WI38 (cell line): Measurements from ENCODE around the gene TNFSF10.

Experiments used
- H3K4me3 ChIP-seq: 2 replicates; pipeline ENCODE4 v1.5.1; 2011; ENCODE audit warnings: low read depth, mild to moderate bottlenecking, control low read depth, low read length
- TF ChIP-seq, protein P1 (sequence below): IDR thresholded peaks from 2 replicates; pipeline ENCODE4 v1.5.1; 2012; ENCODE audit warnings: low read depth, mild to moderate bottlenecking, control low read depth, low read length

Gene TNFSF10

DNA sequence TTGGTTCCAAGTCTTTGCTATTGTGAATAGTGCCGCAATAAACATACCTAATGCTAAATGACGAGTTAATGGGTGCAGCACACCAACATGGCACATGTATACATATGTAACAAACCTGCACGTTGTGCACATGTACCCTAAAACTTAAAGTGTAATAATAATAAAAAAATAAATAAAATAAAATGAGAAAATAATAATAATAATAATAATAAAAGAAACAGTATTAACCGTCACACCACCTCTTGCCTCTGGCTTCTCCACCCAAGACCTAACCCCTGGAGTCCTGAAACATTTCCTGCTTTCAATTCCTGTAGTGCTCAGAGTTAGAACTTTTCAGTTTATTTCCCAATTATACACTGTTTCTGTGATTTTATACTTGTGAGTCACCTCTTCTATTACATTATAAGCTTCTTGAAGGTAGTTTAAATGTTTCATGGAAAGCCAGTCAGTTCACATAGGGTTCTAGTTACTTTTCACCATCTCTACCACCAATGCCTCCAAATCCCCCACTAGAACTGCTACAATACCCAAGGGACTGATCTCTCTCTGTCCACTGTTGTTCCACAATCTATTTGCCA, 56.6 kb downstream of the TNFSF10 start:
- no peak overlapping the region for H3K4me3 ChIP-seq
- TF ChIP-seq, protein P1, sequence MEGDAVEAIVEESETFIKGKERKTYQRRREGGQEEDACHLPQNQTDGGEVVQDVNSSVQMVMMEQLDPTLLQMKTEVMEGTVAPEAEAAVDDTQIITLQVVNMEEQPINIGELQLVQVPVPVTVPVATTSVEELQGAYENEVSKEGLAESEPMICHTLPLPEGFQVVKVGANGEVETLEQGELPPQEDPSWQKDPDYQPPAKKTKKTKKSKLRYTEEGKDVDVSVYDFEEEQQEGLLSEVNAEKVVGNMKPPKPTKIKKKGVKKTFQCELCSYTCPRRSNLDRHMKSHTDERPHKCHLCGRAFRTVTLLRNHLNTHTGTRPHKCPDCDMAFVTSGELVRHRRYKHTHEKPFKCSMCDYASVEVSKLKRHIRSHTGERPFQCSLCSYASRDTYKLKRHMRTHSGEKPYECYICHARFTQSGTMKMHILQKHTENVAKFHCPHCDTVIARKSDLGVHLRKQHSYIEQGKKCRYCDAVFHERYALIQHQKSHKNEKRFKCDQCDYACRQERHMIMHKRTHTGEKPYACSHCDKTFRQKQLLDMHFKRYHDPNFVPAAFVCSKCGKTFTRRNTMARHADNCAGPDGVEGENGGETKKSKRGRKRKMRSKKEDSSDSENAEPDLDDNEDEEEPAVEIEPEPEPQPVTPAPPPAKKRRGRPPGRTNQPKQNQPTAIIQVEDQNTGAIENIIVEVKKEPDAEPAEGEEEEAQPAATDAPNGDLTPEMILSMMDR, result no peak

DNA sequence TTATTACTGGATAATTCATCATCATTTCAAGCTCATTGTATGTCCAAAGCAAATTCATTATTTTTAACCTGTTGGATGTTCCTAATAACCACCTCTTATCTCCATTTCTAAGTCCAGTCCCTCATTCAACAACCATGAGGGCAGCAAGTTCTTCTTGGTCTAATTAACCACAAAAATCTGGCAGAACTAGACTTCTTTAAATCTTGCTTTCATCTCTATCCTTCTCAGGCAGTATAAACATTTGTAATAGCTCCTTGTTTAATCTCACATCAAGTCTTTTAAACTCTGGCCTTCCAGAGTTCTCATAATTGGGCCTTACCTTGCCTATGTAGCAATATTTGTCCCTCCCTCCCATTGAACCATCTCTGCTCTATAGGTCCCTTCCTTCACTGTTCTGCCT, 57.9 kb downstream of the TNFSF10 start:
- TF ChIP-seq, protein P1, result no peak
- H3K4me3 ChIP-seq, result no peak overlapping the region

DNA sequence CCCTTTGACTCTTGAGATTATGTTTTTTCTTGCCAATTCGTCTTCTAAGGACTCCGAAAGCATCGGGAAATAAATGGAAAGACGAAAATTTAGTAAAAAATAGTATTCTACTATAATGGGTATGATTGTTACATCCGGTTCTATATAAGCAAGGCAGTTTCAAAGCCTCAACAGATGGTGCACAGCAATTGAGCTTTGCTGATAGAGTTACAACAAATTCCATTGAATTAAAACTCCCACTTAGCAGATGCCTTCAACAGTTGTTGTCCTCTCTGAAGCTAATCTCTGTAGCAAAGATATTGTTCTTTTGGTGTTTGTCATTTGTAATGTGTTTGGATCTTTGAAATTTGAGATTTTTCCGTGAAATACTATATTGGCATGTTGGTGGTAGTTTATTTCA, 58.9 kb downstream of the TNFSF10 start:
- TF ChIP-seq, protein P1, result no peak
- H3K4me3 ChIP-seq, result no peak overlapping the region

DNA sequence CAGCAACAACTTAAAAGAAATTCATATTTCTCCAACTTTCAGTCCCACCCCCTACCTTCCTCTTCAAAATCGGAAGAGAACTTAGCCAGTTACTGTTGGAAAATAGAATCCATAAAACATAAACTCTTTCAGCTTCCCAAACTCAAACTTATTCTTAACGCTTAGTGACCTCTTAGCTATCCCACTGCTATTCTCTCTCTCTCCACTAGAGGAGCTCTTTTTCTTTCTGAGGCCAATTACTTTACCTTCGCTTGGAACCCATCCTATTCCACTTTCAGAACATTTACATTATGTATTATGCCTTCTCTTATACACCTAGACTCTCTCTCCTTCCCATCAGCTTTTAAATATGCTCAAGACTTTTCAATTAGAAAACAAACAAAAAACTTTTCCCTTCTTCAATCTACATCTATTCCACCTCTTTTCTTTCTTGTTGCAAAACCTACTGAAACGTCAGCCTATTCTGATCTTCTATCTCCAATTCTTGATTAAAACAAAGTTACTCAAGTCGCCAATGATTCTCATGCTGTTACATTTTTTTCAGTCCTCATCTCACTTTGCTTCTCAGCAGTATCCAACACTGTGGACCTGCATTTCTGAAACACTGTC, 61.6 kb downstream of the TNFSF10 start:
- TF ChIP-seq, protein P1, result peak; percentile 87
- H3K4me3 ChIP-seq, result no peak overlapping the region

DNA sequence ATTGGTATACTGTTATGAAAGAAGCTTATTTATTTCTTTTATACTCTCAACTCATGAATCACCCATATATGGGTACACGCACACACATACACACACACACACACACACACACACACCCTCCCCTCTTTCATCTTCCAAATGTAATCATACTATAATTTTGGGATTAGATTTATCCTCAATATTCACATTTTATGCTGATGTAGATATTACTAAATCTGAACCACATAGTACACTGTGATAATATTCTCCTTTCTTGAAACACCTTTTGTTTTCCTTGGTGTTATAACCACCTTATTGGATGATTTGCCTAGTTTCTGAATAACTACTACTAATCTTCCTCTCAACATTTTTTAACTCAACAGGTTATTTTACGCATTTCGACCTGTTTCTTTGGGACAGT, 66.8 kb downstream of the TNFSF10 start:
- H3K4me3 ChIP-seq, result no peak overlapping the region
- TF ChIP-seq, protein P1, result no peak
